NCI-H446 (cell line): ENCODE results near the gene GMPPB.
"Not testable (repeated sequence)": the region's sequence is repeated elsewhere in the genome, so short reads cannot be mapped to it uniquely, and the experiment has no call there.

Source experiments
- DNase-seq, 2 experiments: peaks; one replicate each; lab custom pipeline; 2025; lab: John Stamatoyannopoulos, UW

GMPPB gene

GRCh38 chr3:49723628-49724551 is at the start of gene GMPPB:
TSS of gene GMPPB (minus strand) at chr3:49723951. CDS start at chr3:49723726, 225 bp downstream.
- peak; percentile 80 to 95 for DNase-seq

GRCh38 chr3:49772703-49773102 is 49.0 kb upstream of the GMPPB start:
- no peak for DNase-seq

GRCh38 chr3:49771340-49771938 is 47.7 kb upstream of the GMPPB start:
- DNase-seq, result no peak

- DNase-seq, result no peak
Observed at GRCh38 chr3:49769926-49770325, 46.2 kb upstream of the GMPPB start.

GRCh38 chr3:49769286-49769915 is 45.6 kb upstream of the GMPPB start:
- DNase-seq, result no peak

GRCh38 chr3:49763981-49764380 is 40.2 kb upstream of the GMPPB start:
- no peak for DNase-seq

GRCh38 chr3:49761661-49762060 is 37.9 kb upstream of the GMPPB start:
- DNase-seq, result no peak

GRCh38 chr3:49759226-49759625 is 35.5 kb upstream of the GMPPB start:
- DNase-seq, result no peak

GRCh38 chr3:49757197-49757596 is 33.4 kb upstream of the GMPPB start:
- DNase-seq, result no peak

GRCh38 chr3:49756036-49756435 is 32.3 kb upstream of the GMPPB start:
- no peak for DNase-seq

GRCh38 chr3:49754536-49754935 is 30.8 kb upstream of the GMPPB start:
- no peak for DNase-seq

GRCh38 chr3:49751501-49751900 is 27.8 kb upstream of the GMPPB start:
- no peak for DNase-seq

GRCh38 chr3:49750056-49750455 is 26.3 kb upstream of the GMPPB start:
- no peak for DNase-seq

GRCh38 chr3:49748874-49749273 is 25.1 kb upstream of the GMPPB start:
- DNase-seq, result not testable (repeated sequence)

- no peak for DNase-seq
Observed at GRCh38 chr3:49747792-49748480, 24.2 kb upstream of the GMPPB start.

- no peak for DNase-seq
Observed at GRCh38 chr3:49745986-49746385, 22.2 kb upstream of the GMPPB start.

- DNase-seq, result no peak
Observed at GRCh38 chr3:49740427-49740826, 16.7 kb upstream of the GMPPB start.

GRCh38 chr3:49738067-49738713 is 14.4 kb upstream of the GMPPB start:
- no peak for DNase-seq

- no peak for DNase-seq
Observed at GRCh38 chr3:49734752-49735151, 11.0 kb upstream of the GMPPB start.

- no peak for DNase-seq
Observed at GRCh38 chr3:49733551-49733950, 9.8 kb upstream of the GMPPB start.

GRCh38 chr3:49732597-49732996 is 8.8 kb upstream of the GMPPB start:
- no peak for DNase-seq
